CD4-positive, CD25-positive, alpha-beta regulatory T cell (primary cell): ENCODE data around the gene MYOF. TPM values are rescaled to one million over a fixed set of nuclear protein-coding genes. Genes with fewer than 3 reads are reported as not detected.
"Not testable (repeated sequence)": the region's sequence is repeated elsewhere in the genome, so short reads cannot be mapped to it uniquely, and the experiment has no call there.

Experiments
- ATAC-seq, 2 donors: fragments of 150-1000 bp; cut with Tn5 transposase; one replicate each; pipeline ENCODE4 v1.10.0; 2021; ENCODE audit warnings: low read depth in 2 of 2, moderate number of reproducible peaks in 2 of 2, moderate library complexity in 1 of 2
- DNase-seq, 3 donors: peaks; one replicate each; pipeline versions ENCODE4 v3.0.0 to v3.0.0-alpha.2; 2012 to 2022; ENCODE audit warnings: mixed read lengths in 1 of 3
- H3K27ac ChIP-seq: one replicate; pipeline ENCODE4 v1.7.0; 2013; ENCODE audit warnings: mild to moderate bottlenecking, low read length; ENCODE audit not compliant: insufficient read depth, poor library complexity, severe bottlenecking
- H3K27me3 ChIP-seq: one replicate; pipeline ENCODE4 v1.7.0; 2013; ENCODE audit warnings: low read length; ENCODE audit not compliant: control insufficient read depth, insufficient read depth
- H3K36me3 ChIP-seq: one replicate; pipeline ENCODE4 v1.7.0; 2013; ENCODE audit warnings: mild to moderate bottlenecking, low read length, moderate library complexity; ENCODE audit not compliant: control insufficient read depth, insufficient read depth
- H3K4me1 ChIP-seq: 2 replicates; pipeline ENCODE4 v1.7.0; 2013; ENCODE audit warnings: mild to moderate bottlenecking, low read length; ENCODE audit not compliant: insufficient read depth, control insufficient read depth, poor library complexity, severe bottlenecking
- H3K4me3 ChIP-seq: one replicate; pipeline ENCODE4 v1.7.0; 2013; ENCODE audit warnings: low read depth, mild to moderate bottlenecking, low read length, moderate library complexity
- H3K9me3 ChIP-seq, 2 experiments: 1 replicate in 1 of 2; 2 replicates in 1 of 2; pipeline ENCODE4 v1.7.0; 2013; ENCODE audit warnings: low read length in 2 of 2, mild to moderate bottlenecking in 1 of 2, moderate library complexity in 1 of 2; ENCODE audit not compliant: control insufficient read depth in 2 of 2
- H3K27ac Mint-ChIP-seq, 3 donors: one replicate each; pipeline ENCODE4 v1.8.0; 2020 to 2022; ENCODE audit warnings: mild to moderate bottlenecking in 3 of 3, mixed read lengths in 3 of 3, moderate library complexity in 2 of 3
- H3K27me3 Mint-ChIP-seq: one replicate; pipeline ENCODE4 v1.8.0; 2022; ENCODE audit warnings: mild to moderate bottlenecking, mixed read lengths
- H3K36me3 Mint-ChIP-seq: one replicate; pipeline ENCODE4 v1.8.0; 2020; ENCODE audit warnings: mixed read lengths
- H3K4me1 Mint-ChIP-seq, 4 donors: one replicate each; pipeline ENCODE4 v1.8.0; 2020 to 2022; ENCODE audit warnings: mixed read lengths in 4 of 4, mild to moderate bottlenecking in 1 of 4
- H3K4me3 Mint-ChIP-seq, 4 donors: one replicate each; pipeline ENCODE4 v1.8.0; 2020 to 2022; ENCODE audit warnings: mild to moderate bottlenecking in 4 of 4, mixed read lengths in 4 of 4, moderate library complexity in 3 of 4
- H3K9me3 Mint-ChIP-seq, 7 donors: one replicate each; pipeline ENCODE4 v1.8.0; 2020 to 2022; ENCODE audit warnings: mixed read lengths in 7 of 7, mild to moderate bottlenecking in 3 of 7, moderate library complexity in 2 of 7
- polyA plus RNA-seq, 4 donors: library from polyadenylated mRNA; unstranded; fragments of 300-500 nt; fragmentation: Illumina TruSeq; gene quantifications; one replicate each; pipeline ENCODE4 v1.2.3, GENCODE V29; 2021
- total RNA-seq: library from RNA; stranded (reverse); gene quantifications from one replicate; pipeline ENCODE4 v1.2.3, GENCODE V29; 2022

MYOF gene
- total and polyA plus RNA-seq, 5 donors from 2014 or later, result 0.23 to 1.0 (median 0.54) TPM

DNA sequence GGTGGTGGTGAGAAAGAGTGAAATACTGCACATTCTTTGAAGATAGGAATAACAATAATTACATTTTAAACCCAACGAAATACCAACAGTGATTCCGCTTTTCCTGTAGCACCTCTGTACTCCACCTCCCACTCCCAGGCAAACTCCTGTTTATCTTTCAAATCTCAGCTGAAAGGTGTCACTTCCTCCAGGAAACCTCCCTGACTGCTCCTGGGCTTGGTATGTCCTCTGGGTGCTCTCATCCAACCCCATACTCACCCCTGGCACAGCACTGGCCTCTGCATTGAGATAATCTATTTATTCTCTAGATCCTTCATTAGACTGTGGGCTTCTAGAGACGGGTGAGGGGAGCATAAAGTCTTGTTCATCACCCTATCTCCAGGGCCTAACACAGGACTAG, 148.0 kb downstream of the MYOF start:
- ATAC-seq (no peak), DNase-seq (no peak)
- no peak overlapping the region for H3K27ac ChIP-seq
- no peaks in the 10 kb centered on the region for H3K9me3 ChIP-seq
- no peak overlapping the region for H3K4me3 Mint-ChIP-seq
- H3K27ac Mint-ChIP-seq, result peak overlapping the region in 1 of 3 donors; percentile 62
- H3K36me3 Mint-ChIP-seq, result no peaks in the 10 kb centered on the region
- no peaks in the 10 kb centered on the region for H3K4me1 ChIP-seq
- no peaks in the 10 kb centered on the region for H3K9me3 Mint-ChIP-seq
- H3K4me3 ChIP-seq, result no peak overlapping the region
- H3K27me3 ChIP-seq, result no peaks in the 10 kb centered on the region
- H3K27me3 Mint-ChIP-seq, result peaks cover 4% of the 10 kb centered on the region
- no peaks in the 10 kb centered on the region for H3K4me1 Mint-ChIP-seq
- H3K36me3 ChIP-seq, result no peaks in the 10 kb centered on the region

DNA sequence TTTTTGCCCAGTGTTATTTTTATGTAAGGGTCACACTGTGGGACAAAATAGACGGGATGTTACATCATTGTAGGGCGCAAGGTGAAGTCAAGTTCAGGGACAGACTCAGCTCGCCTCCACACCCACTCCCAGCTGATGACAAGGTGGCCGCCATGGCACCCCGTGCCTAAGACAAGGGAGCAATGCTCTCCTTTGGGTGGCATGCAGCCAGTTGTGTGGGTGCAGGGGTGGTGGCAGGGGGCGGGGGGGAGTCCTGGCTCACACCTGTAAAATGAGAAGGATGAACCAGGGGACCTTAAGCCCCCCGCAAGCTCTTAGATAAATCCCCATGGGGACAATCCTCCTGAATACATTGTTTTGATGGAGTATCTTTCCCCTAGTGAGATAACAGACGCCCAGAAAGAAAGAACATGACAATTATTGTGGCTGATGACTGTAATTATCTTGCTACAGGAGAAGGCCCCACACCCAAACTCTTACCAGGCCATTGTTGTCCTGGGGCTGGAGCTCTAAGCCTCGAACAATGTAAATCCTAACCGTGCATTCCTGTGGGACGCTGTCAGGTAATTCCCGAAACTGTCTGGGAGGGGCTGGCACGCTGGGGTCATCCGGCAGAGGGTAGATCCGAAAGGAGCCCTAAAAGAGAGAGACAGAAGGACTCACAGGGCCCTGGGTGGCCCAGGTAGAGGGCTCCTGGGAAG, 148.7 kb downstream of the MYOF start:
- no peaks in the 10 kb centered on the region for H3K36me3 Mint-ChIP-seq
- ATAC-seq (no peak), DNase-seq (no peak)
- no peaks in the 10 kb centered on the region for H3K9me3 ChIP-seq
- no peak overlapping the region for H3K27ac Mint-ChIP-seq
- no peaks in the 10 kb centered on the region for H3K9me3 Mint-ChIP-seq
- H3K4me1 ChIP-seq, result no peaks in the 10 kb centered on the region
- H3K27ac ChIP-seq, result no peak overlapping the region
- H3K27me3 Mint-ChIP-seq, result no peaks in the 10 kb centered on the region
- H3K4me1 Mint-ChIP-seq, result no peaks in the 10 kb centered on the region
- no peak overlapping the region for H3K4me3 ChIP-seq
- H3K4me3 Mint-ChIP-seq, result no peak overlapping the region
- H3K36me3 ChIP-seq, result no peaks in the 10 kb centered on the region
- no peaks in the 10 kb centered on the region for H3K27me3 ChIP-seq

DNA sequence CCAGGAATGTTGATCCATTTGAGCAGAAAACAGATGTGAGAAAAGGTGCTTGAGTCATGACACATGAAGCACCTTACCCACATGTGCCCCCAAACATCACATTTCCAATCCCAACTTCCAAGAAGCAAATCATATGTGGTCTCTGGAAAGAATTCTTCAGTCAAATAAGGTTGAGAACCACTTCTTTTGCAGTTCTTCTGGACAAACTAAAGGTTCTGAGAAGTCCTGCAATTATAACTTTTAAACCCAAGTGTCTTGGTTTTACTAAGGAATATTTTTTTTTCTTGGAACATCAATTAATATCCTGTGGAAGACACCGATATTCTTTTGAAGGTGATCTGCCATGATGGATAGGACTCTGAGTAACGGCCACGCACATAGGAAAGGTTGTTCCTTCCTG, 151.3 kb downstream of the MYOF start:
- Mint-ChIP-seq H3K27ac (no peak overlapping the region), H3K4me1 (no peaks in the 10 kb centered on the region)

GRCh38 chr10:93319896-93320295, 162.2 kb downstream of the MYOF start:
- DNase-seq, result no peak
- Histone ChIP-seq H3K9me3 (no peaks in the 10 kb centered on the region), H3K4me1 (no peaks in the 10 kb centered on the region), H3K27ac (no peak overlapping the region), H3K4me3 (no peak overlapping the region), H3K36me3 (no peaks in the 10 kb centered on the region), H3K27me3 (no peaks in the 10 kb centered on the region)
- H3K4me3 Mint-ChIP-seq, result no peak overlapping the region
- H3K9me3 Mint-ChIP-seq, result no peaks in the 10 kb centered on the region
- peaks cover 13% of the 10 kb centered on the region for H3K27me3 Mint-ChIP-seq
- H3K4me1 Mint-ChIP-seq, result peaks cover 0 to 5% (median 0%) of the 10 kb centered on the region in 4 donors
- H3K27ac Mint-ChIP-seq, result no peak overlapping the region
- H3K36me3 Mint-ChIP-seq, result no peaks in the 10 kb centered on the region
- no peak for ATAC-seq

More for the DNA sequence above, 151.3 kb downstream of the MYOF start:
- Mint-ChIP-seq H3K27me3 (no peaks in the 10 kb centered on the region), H3K4me3 (no peak overlapping the region), H3K36me3 (no peaks in the 10 kb centered on the region), H3K9me3 (peaks cover 0 to 2% (median 0%) of the 10 kb centered on the region in 7 donors)
- DNase-seq, result no peak
- no peaks in the 10 kb centered on the region for H3K36me3 ChIP-seq
- H3K27ac ChIP-seq, result no peak overlapping the region
- no peak overlapping the region for H3K4me3 ChIP-seq
- H3K9me3 ChIP-seq, result no peaks in the 10 kb centered on the region
- H3K27me3 ChIP-seq, result no peaks in the 10 kb centered on the region
- no peak for ATAC-seq
- H3K4me1 ChIP-seq, result no peaks in the 10 kb centered on the region

GRCh38 chr10:93319096-93319495, 163.0 kb downstream of the MYOF start:
- H3K9me3 Mint-ChIP-seq, result no peaks in the 10 kb centered on the region
- no peaks in the 10 kb centered on the region for H3K36me3 ChIP-seq
- H3K4me3 Mint-ChIP-seq, result no peak overlapping the region
- H3K27ac ChIP-seq, result no peak overlapping the region
- H3K27me3 Mint-ChIP-seq, result peaks cover 15% of the 10 kb centered on the region
- ATAC-seq, result no peak
- no peak overlapping the region for H3K27ac Mint-ChIP-seq
- H3K27me3 ChIP-seq, result no peaks in the 10 kb centered on the region
- no peaks in the 10 kb centered on the region for H3K9me3 ChIP-seq
- no peak overlapping the region for H3K4me3 ChIP-seq
- H3K36me3 Mint-ChIP-seq, result no peaks in the 10 kb centered on the region
- H3K4me1 Mint-ChIP-seq, result peaks cover 0 to 9% (median 0%) of the 10 kb centered on the region in 4 donors
- DNase-seq, result no peak
- no peaks in the 10 kb centered on the region for H3K4me1 ChIP-seq

DNA sequence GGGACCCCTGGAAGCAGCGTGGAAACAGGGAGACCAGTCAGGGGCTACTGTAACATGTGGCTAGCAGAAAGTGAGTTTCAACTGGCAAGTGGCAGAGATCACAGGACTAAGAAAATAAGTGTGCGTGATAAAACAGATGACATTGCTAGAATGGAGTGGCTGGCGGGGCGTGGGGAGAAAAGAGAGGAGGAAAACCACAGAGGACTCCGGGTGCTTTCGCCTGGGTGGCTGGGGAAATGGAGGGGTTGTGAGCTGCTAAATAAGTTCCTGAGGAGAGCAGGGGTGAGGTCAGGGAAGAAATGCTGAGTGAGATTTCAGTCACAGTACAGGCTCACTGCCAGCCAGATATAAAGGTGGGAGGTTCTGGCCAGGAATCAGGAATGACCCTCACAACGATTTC, 166.9 kb downstream of the MYOF start:
- DNase-seq (no peak), ATAC-seq (no peak)
- no peak overlapping the region for H3K4me3 ChIP-seq
- no peak overlapping the region for H3K27ac ChIP-seq
- no peaks in the 10 kb centered on the region for H3K4me1 ChIP-seq
- Mint-ChIP-seq H3K4me1 (peaks cover 0 to 9% (median 0%) of the 10 kb centered on the region in 4 donors), H3K4me3 (no peak overlapping the region), H3K36me3 (no peaks in the 10 kb centered on the region), H3K9me3 (no peaks in the 10 kb centered on the region), H3K27ac (no peak overlapping the region), H3K27me3 (peaks cover 15% of the 10 kb centered on the region)
- H3K9me3 ChIP-seq, result no peaks in the 10 kb centered on the region
- no peaks in the 10 kb centered on the region for H3K27me3 ChIP-seq
- no peaks in the 10 kb centered on the region for H3K36me3 ChIP-seq

- H3K4me3 ChIP-seq, H3K27ac Mint-ChIP-seq: not testable (repeated sequence)
Observed at GRCh38 chr10:93314656-93315055, 167.5 kb downstream of the MYOF start.

GRCh38 chr10:93313798-93314197, 168.3 kb downstream of the MYOF start:
- Mint-ChIP-seq H3K27ac (no peak overlapping the region), H3K4me1 (peaks cover 0 to 9% (median 0%) of the 10 kb centered on the region in 4 donors), H3K36me3 (no peaks in the 10 kb centered on the region), H3K9me3 (no peaks in the 10 kb centered on the region), H3K27me3 (peaks cover 6% of the 10 kb centered on the region), H3K4me3 (no peak overlapping the region)
- no peak overlapping the region for H3K27ac ChIP-seq
- no peaks in the 10 kb centered on the region for H3K9me3 ChIP-seq
- no peaks in the 10 kb centered on the region for H3K4me1 ChIP-seq
- no peak for ATAC-seq
- DNase-seq, result peak in 1 of 3 donors; percentile 7
- no peaks in the 10 kb centered on the region for H3K36me3 ChIP-seq
- no peak overlapping the region for H3K4me3 ChIP-seq
- no peaks in the 10 kb centered on the region for H3K27me3 ChIP-seq

More at GRCh38 chr10:93314656-93315055, 167.5 kb downstream of the MYOF start:
- not testable (repeated sequence) for H3K27me3 ChIP-seq, H3K4me1 ChIP-seq, H3K36me3 Mint-ChIP-seq, ATAC-seq, H3K9me3 Mint-ChIP-seq, H3K27ac ChIP-seq, DNase-seq, H3K4me1 Mint-ChIP-seq, H3K4me3 Mint-ChIP-seq, H3K9me3 ChIP-seq, H3K36me3 ChIP-seq
- H3K27me3 Mint-ChIP-seq, result peaks cover 12% of the 10 kb centered on the region
